HG03575 (cell line): ENCODE measurements around the gene ANO6.
"Not testable (repeated sequence)": the region's sequence is repeated elsewhere in the genome, so short reads cannot be mapped to it uniquely, and the experiment has no call there.

ENCODE experiments used
- ATAC-seq: cut with Tn5 transposase; IDR thresholded peaks from one replicate; pipeline ENCODE4 v1.9.1; 2021; ENCODE audit not compliant: unreplicated experiment, insufficient number of reproducible peaks, low FRiP score; ENCODE audit errors: extremely low read depth

ANO6 gene

GRCh38 chr12:45232756-45233372 is 17.0 kb downstream of the ANO6 start:
- peak; percentile 37 for ATAC-seq

DNA sequence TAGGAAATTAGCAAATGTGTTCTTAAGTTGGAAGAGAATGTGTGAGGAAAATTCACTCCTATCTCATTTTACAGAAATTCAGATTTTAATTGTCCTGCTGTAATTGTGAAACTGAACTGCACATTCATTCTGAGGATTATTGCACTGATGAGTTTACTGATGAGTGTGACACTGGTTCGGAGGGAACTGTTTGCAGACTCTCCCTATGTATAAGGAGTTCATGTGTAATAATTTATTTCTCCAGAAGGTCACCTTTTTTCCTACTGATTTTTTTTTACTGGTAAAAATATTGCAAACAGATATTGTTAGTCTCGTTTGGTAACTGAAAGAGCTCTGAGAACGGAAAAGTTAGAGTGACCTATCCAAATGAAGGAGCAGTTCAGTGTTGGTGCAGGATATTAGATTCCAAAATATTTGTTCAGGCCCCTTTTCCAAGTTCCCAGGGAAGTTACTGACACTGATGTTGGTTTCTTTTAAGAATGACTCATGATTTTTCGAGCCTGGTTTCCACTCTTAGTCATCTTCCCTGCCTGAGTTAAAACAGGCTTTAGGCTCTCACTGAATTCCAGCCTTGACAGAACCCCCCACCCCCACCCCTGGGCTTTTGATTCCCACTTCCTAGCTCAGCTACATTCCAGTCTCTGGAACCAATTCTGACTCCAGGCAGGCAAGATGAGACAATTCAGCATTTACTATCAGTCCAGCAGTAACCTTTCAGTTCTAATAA is 18.4 kb downstream of the ANO6 start:
- ATAC-seq = no peak

GRCh38 chr12:45235087-45236025 is 19.5 kb downstream of the ANO6 start:
- ATAC-seq = no peak

DNA sequence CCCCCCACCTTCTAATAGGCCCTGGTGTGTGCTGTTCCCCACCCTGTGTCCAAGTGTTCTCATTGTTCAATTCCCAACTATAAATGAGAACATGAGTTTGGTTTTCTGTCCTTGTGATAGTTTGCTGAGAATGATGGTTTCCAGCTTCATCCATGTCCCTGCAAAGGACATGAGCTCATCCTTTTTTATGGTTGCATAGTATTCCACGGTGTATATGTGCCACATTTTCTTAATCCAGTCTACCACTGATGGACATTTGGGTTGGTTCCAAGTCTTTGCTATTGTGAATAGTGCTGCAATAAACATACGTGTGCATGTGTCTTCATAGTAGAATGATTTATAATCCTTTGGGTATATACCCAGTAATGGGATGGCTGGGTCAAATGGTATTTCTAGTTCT is 20.5 kb downstream of the ANO6 start:
- ATAC-seq = not testable (repeated sequence)

DNA sequence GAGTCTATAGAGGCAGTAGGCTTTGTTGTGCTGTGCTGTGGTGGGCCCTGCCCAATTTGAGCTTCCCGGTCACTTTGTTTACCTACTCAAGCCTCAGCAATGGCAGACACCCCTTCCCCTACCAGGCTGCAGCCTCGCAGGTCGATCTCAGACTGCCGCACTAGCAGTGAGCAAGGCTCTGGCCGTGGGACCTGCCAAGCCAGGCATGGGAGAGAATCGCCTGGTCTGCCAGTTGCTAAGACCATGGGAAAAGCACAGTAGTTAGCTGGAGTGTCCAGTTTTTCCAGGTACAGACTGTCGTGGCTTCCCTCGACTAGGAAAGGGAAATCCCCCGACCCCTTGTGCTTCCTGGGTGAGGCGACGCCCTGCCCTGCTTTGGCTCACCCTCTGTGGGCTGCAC is 26.3 kb downstream of the ANO6 start:
- no peak for ATAC-seq

DNA sequence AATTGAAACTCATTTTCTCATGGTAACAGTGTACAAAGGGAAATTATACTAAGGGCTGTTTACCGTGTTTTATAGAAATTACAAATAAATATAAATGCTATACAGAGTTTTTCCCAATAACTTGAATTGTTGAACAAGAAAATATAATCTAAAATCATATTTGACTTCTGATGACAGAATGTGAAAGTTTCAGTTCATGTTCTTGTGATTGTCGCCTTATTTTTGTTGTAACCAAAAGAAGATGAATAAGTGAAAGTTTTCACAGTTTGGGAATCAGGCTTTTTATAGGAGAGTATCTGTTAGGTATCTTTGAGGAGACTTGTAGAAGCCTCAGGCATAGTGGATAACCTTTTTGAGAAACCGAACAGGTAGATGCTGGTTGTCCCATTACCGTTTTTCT is 28.1 kb downstream of the ANO6 start:
- no peak for ATAC-seq

DNA sequence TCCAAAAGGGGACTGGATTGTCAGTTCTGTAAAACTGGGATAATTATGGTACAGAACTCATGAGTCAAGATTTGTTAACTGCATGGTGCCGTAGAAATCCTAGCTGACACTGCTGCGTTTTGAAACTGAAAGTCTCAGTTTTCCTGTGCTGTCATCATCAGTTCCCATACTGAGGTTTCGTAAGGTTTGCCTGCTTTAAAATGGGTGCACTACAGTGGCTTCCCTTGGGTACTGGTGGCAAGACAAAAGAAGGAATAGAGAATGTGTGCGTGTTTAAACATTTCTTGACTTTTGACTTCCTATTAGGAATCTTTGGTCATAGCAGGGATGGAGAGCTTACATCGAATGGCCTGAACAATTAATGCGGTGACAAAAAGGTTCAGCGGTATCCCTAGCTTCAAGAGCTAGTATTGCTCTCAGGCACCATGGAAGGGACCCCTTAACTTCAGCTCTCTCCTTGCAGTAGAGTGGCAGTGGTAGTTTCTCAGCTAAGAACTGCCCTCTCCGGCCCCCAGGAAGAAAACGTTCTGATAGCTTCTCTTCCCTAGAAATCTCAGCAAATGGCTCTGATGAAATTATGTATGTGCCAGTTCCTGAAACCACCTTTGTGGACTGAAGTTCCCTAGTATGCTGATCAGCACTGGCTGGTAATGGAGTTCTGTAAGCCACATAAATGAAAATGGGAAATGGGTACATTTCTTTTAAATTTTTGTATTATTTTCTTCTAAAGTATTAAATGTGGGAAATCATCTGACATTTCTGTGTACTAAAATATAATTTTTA is 28.9 kb downstream of the ANO6 start:
- no peak for ATAC-seq

DNA sequence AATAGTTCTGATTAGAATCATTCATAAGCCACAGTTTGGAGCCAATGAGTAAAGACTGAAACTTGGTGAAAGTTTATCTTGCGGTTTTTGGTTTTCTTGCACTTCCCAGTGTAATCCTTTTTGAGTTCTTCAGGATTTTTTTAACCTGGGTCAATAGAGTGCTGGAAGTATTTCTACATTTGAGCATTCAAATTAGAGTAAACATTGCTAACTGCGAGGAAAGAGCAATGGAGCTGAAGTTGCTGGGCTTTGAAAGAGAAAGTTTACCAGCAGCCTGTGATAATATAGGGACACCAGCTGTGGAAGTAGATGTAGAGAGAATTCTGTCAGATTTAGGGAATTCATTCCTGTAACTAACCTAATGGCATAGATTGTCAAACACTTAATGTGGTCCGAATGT is 30.3 kb downstream of the ANO6 start:
- ATAC-seq = no peak

- no peak for ATAC-seq
These were observed 31.7 kb downstream of the ANO6 start for GRCh38 chr12:45247589-45247988.

DNA sequence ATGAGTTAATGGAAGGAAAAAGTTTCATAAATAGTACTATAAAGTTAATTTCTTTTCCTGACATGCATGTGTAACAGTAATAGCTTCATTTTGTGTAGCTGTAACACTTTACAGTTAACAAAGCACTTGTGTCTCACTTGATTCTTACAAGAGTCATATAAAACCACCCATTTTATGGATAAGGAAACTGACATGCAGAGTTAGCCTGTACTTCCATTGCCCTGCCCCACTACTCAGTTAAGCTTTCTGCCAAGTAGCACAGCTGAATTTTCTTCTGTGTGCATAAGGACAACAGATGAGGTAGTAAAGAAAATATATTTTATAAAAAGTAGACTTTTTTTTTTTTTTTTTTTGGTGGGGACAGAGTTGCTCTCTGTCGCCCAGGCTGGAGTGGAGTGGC is 32.2 kb downstream of the ANO6 start:
- ATAC-seq = no peak

DNA sequence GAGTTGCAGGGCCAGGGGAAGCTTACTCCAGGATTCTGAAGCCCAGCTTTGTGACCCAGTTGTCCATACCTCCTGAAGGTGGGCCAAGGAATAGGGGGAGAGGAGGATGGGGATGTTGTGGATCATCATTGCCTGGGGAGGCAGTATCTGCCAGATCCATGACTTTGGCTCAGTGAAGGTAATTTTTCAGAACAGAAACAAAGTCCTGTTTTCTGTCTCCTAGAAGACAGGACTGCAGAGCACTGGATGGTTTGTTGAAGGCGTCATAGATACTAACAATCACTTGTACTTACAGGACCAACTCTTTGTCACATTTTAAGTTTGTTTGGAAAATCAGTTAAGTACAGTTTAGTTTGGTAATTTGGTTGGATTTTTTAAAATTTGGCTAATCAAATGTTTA is 38.4 kb downstream of the ANO6 start:
- no peak for ATAC-seq

DNA sequence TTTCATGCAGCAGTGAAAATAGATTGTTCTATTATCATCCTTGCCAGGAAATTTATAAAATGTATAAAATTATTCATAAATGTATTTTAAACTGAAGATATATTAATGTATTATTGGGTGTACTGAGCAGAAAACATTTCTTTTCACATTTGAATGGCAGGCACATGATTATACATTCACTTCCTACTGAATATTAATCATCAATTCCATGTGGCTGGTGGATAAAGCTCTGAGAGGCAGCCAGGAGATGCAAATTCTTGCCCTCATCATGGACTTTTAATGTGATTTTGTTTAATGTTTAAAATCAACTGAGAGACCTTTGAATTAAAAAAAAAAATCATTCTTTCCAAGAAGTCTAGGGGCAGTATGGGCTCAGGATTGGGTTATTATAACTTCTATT is 40.8 kb downstream of the ANO6 start:
- ATAC-seq = no peak

DNA sequence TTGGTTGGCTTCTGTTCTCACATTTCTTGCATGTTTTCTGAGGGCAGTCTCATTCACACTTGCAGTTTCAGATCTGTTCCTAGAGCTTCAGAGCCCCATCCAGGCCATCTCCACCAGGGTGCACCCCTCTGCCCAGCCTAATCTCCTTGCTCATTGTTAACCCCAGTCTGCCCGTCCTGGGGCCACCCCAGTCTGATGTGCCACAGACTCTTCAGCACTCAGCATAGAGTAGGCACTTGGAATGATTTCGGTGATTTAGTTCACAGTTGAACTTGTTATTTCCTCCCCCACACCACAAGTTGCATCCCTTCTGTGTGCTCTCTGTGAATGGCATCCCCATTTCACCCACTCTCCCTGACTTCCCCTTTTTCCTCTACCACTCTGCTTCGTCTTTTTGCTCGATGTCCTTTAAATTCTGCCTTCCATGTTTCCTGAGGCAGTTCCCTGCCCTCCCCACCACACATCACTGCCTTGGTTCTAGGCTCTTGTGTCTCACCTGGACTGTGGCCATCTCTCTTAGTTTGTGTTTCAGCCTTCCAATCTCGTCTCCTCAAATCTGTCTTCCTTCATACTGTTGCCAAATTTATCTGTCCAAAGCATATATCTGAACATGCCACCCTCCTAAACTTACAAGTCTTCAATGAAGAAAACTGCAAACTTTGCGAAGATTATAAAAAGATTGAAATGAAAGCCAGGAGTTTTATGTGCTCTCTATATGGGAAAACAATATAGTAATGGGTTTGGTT is 41.5 kb downstream of the ANO6 start:
- peak; percentile 61 for ATAC-seq

GRCh38 chr12:45259675-45260074 is 43.8 kb downstream of the ANO6 start:
- no peak for ATAC-seq

DNA sequence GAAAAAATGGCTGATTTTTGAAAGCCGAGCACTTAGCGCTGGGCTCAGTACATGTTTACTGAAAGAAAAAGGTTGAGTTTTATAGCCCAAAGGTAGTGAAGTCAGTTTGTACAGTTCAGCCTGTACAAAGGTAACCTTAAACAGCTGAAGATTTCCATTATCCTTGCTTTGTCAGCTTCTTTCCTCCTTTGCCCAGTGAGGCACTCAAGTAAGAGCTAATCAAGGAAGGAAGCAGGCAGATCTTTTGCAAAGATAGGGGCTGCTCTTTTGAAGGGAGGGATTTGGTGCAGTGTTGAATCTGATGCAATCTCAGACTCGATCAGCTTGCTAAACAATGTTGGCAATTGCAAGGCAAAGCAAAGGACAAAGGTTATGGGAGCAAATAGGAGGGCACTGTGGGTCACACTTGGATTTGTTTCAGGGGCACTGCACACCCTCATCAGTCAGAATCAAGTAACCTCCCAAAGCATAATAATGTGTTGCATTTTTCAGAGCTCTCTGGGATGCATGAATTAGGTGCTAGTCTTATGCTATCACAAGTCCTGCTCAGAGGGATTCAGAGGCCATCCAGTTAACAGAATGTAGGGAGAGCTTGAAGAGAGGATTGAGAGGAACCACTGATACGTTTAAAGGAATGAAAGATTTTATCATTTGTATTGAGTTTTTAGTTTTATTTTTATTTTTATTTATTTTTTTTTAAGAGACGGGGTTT is 44.4 kb downstream of the ANO6 start:
- no peak for ATAC-seq

DNA sequence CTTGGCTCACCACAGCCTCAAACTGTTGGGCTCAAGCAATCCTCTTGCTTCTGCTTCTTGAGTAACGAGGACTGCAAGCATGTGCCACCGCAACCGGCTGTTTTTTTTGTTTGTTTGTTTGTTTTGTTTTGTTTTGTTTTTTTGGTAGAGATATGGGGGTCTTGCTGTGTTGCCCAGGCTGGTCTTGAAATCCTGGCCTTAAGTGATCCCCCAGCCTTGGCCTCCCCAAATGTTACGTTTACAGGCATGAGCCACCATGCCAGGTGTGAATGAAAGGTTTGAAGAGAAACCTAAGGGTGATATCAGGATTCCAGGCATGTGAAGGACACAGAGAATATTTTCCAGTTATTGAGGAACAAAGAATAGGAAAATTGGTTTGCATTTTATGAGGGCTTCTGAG is 45.0 kb downstream of the ANO6 start:
- no peak for ATAC-seq

- ATAC-seq = not testable (repeated sequence)
These were observed 46.3 kb downstream of the ANO6 start for GRCh38 chr12:45262185-45262584.

DNA sequence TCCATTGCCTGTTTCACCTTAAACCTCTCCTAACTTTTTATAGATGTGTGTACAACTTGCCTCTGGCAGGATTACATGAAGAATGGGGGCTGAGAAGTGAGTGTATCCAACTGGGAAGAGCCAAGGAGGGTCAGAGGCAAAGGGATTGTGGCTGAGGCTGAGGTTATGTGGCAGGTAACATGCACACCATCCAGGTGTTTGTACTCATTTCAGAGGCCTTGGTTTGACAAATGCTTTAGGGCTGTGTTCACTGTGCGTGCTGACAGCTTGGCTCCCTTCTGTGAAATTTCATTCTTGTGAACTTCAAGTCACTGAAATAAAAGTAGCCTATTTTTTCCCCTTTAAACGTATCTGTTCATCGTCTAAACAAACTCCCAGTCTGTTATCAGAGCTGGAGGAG is 47.7 kb downstream of the ANO6 start:
- ATAC-seq = no peak
